CD4-positive, alpha-beta memory T cell (primary cell): Measurements from ENCODE around the gene AP3M1. TPM values are rescaled to one million over a fixed set of nuclear protein-coding genes. Genes with fewer than 3 reads are reported as not detected.

ENCODE experiments used
- CTCF ChIA-PET: fragments of 350-600 bp; sonication (Branson Sonifier 250); formaldehyde crosslinking; loops from one replicate; lab custom pipeline; 2021; ENCODE audit warnings: inconsistent platforms; ENCODE audit not compliant: partially characterized antibody; lab: Charles Lee
- POLR2A ChIA-PET: fragments of 350-600 bp; sonication (Branson Sonifier 250); formaldehyde crosslinking; loops from one replicate; lab custom pipeline; 2021; ENCODE audit not compliant: partially characterized antibody; lab: Charles Lee
- DNase-seq, 5 donors: peaks; one replicate each; pipeline versions ENCODE4 v3.0.0 to v3.0.0-alpha.2; 2020 to 2022; ENCODE audit warnings: mixed read lengths in 1 of 5
- H3K27ac ChIP-seq: one replicate; pipeline ENCODE4 v1.7.0; 2013; ENCODE audit warnings: low read depth, low read length
- H3K27me3 ChIP-seq: 2 replicates; pipeline ENCODE4 v1.7.0; 2013; ENCODE audit warnings: mild to moderate bottlenecking, low read length, moderate library complexity; ENCODE audit not compliant: insufficient read depth
- H3K36me3 ChIP-seq: 2 replicates; pipeline ENCODE4 v1.7.0; 2013; ENCODE audit warnings: mild to moderate bottlenecking, low read length, moderate library complexity; ENCODE audit not compliant: insufficient read depth
- H3K4me1 ChIP-seq: 2 replicates; pipeline ENCODE4 v1.7.0; 2013; ENCODE audit warnings: mild to moderate bottlenecking, low read length, moderate library complexity; ENCODE audit not compliant: insufficient read depth
- H3K4me3 ChIP-seq, 2 donors: one replicate each; pipeline ENCODE4 v1.7.0; 2013; ENCODE audit warnings: low read length in 2 of 2, mild to moderate bottlenecking in 1 of 2
- H3K9me3 ChIP-seq, 2 donors: one replicate each; pipeline ENCODE4 v1.7.0; 2013; ENCODE audit warnings: low read length in 2 of 2, control low read depth in 1 of 2; ENCODE audit not compliant: control insufficient read depth in 1 of 2
- H3K27ac Mint-ChIP-seq, 7 donors: one replicate each; pipeline ENCODE4 v1.8.0; 2020 to 2021; ENCODE audit warnings: mixed read lengths in 7 of 7, mild to moderate bottlenecking in 6 of 7, inconsistent platforms in 3 of 7, moderate library complexity in 3 of 7
- H3K27me3 Mint-ChIP-seq, 2 donors: one replicate each; pipeline ENCODE4 v1.8.0; 2020 to 2021; ENCODE audit warnings: mixed read lengths in 2 of 2
- H3K36me3 Mint-ChIP-seq, 2 donors: one replicate each; pipeline ENCODE4 v1.8.0; 2020 to 2021; ENCODE audit warnings: mixed read lengths in 2 of 2, inconsistent platforms in 1 of 2, mild to moderate bottlenecking in 1 of 2
- H3K4me1 Mint-ChIP-seq, 4 donors: one replicate each; pipeline ENCODE4 v1.8.0; 2020 to 2021; ENCODE audit warnings: mixed read lengths in 4 of 4, mild to moderate bottlenecking in 1 of 4
- H3K4me3 Mint-ChIP-seq, 8 donors: one replicate each; pipeline ENCODE4 v1.8.0; 2020 to 2021; ENCODE audit warnings: mixed read lengths in 8 of 8, mild to moderate bottlenecking in 7 of 8, moderate library complexity in 6 of 8, inconsistent platforms in 3 of 8
- H3K9me3 Mint-ChIP-seq, 8 donors: one replicate each; pipeline ENCODE4 v1.8.0; 2020 to 2021; ENCODE audit warnings: mixed read lengths in 8 of 8, mild to moderate bottlenecking in 5 of 8, inconsistent platforms in 3 of 8, moderate library complexity in 1 of 8
- intact Hi-C: fragments of 100-400 bp; cut with micrococcal nuclease; formaldehyde crosslinking; loops from one replicate; pipeline ENCODE4 v1.15.1; 2023
- polyA plus RNA-seq, 2 donors: library from polyadenylated mRNA; unstranded; fragments of 300-500 nt; fragmentation: Illumina TruSeq; gene quantifications; one replicate each; pipeline ENCODE4 v1.2.3, GENCODE V29; 2021
- total RNA-seq, 2 experiments: library from RNA; stranded (reverse); gene quantifications; one replicate each; pipeline ENCODE4 v1.2.3, GENCODE V29; 2021

Gene AP3M1
- total and polyA plus RNA-seq, 4 experiments from 2014 or later = 28.7 to 38.8 (median 38.1) TPM

- CTCF ChIA-PET = interaction anchor here (0.7 to 7.0 kb wide), 22 partner anchors 10 to 202 kb away, joined by 3 to 150 read pairs (median 5); no protein-coding TSS in a partner anchor
- Histone ChIP-seq H3K4me1 (peaks cover 17% of the 10 kb centered on the region), H3K9me3 (no peaks in the 10 kb centered on the region), H3K4me3 (no peak overlapping the region), H3K27ac (no peak overlapping the region), H3K36me3 (peaks cover 17% of the 10 kb centered on the region), H3K27me3 (no peaks in the 10 kb centered on the region)
- POLR2A ChIA-PET = interaction anchor here (1.9 to 3.6 kb wide), 2 partner anchors 88 to 193 kb away, joined by 6 to 21 read pairs; no protein-coding TSS in a partner anchor
- no peak for DNase-seq
- intact Hi-C loops = no loop called here
- peak overlapping the region in 1 of 8 donors; percentile 49 for H3K4me3 Mint-ChIP-seq
- H3K36me3 Mint-ChIP-seq = peaks cover 31 to 39% of the 10 kb centered on the region in 2 donors
- peaks cover 23 to 54% (median 38%) of the 10 kb centered on the region in 4 donors for H3K4me1 Mint-ChIP-seq
- no peaks in the 10 kb centered on the region for H3K27me3 Mint-ChIP-seq
- H3K27ac Mint-ChIP-seq = peak overlapping the region in 2 of 7 donors; percentile 20 to 32
- H3K9me3 Mint-ChIP-seq = no peaks in the 10 kb centered on the region
Observed at GRCh38 chr10:74079936-74080590, 70.6 kb downstream of the AP3M1 start.

GRCh38 chr10:74079028-74079935, 71.3 kb downstream of the AP3M1 start:
- peak overlapping the region in 1 of 8 donors; percentile 49 for H3K4me3 Mint-ChIP-seq
- H3K36me3 ChIP-seq = peaks cover 22% of the 10 kb centered on the region

GRCh38 chr10:74078037-74078436, 72.6 kb downstream of the AP3M1 start:
- CTCF ChIA-PET = interaction anchor here (1.4 to 7.0 kb wide), 4 partner anchors 42 to 198 kb away, joined by 3 to 150 read pairs (median 40); no protein-coding TSS in a partner anchor
- H3K27me3 Mint-ChIP-seq = no peaks in the 10 kb centered on the region
- POLR2A ChIA-PET = no interaction called here

More at GRCh38 chr10:74079028-74079935, 71.3 kb downstream of the AP3M1 start:
- Mint-ChIP-seq H3K27me3 (no peaks in the 10 kb centered on the region), H3K4me1 (peaks cover 21 to 57% (median 36%) of the 10 kb centered on the region in 4 donors), H3K36me3 (peaks cover 36 to 43% of the 10 kb centered on the region in 2 donors), H3K27ac (peak overlapping the region in 4 of 7 donors; percentile 14 to 80 (median 56)), H3K9me3 (no peaks in the 10 kb centered on the region)
- ChIA-PET CTCF (interaction anchor here (1.6 to 7.0 kb wide), 8 partner anchors 13 to 192 kb away, joined by 4 to 150 read pairs (median 19); no protein-coding TSS in a partner anchor), POLR2A (interaction anchor here (1.9 to 3.6 kb wide), 2 partner anchors 87 to 192 kb away, joined by 6 to 21 read pairs; no protein-coding TSS in a partner anchor)
- Histone ChIP-seq H3K27me3 (no peaks in the 10 kb centered on the region), H3K4me3 (no peak overlapping the region), H3K4me1 (peaks cover 17% of the 10 kb centered on the region), H3K27ac (no peak overlapping the region), H3K9me3 (no peaks in the 10 kb centered on the region)
- no peak for DNase-seq
- intact Hi-C loops = no loop called here

GRCh38 chr10:74077416-74077815, 73.2 kb downstream of the AP3M1 start:
- CTCF ChIA-PET = interaction anchor here (0.6 to 1.8 kb wide), 6 partner anchors 21 to 253 kb away, joined by 3 to 14 read pairs (median 5); no protein-coding TSS in a partner anchor
- DNase-seq = no peak
- Histone ChIP-seq H3K27ac (no peak overlapping the region), H3K9me3 (no peaks in the 10 kb centered on the region), H3K4me1 (peaks cover 17% of the 10 kb centered on the region), H3K4me3 (no peak overlapping the region), H3K27me3 (no peaks in the 10 kb centered on the region), H3K36me3 (peaks cover 24% of the 10 kb centered on the region)
- Mint-ChIP-seq H3K4me3 (no peak overlapping the region), H3K36me3 (peaks cover 43 to 45% of the 10 kb centered on the region in 2 donors), H3K27ac (peak overlapping the region in 3 of 7 donors; percentile 20 to 72 (median 38)), H3K27me3 (no peaks in the 10 kb centered on the region), H3K4me1 (peaks cover 21 to 57% (median 36%) of the 10 kb centered on the region in 4 donors), H3K9me3 (no peaks in the 10 kb centered on the region)
- intact Hi-C loops = no loop called here
- POLR2A ChIA-PET = interaction anchor here (1.1 kb wide), 1 partner anchor 121 kb away, joined by 3 read pairs; no protein-coding TSS in a partner anchor

More at GRCh38 chr10:74078037-74078436, 72.6 kb downstream of the AP3M1 start:
- Histone ChIP-seq H3K9me3 (no peaks in the 10 kb centered on the region), H3K4me1 (peaks cover 17% of the 10 kb centered on the region), H3K27ac (no peak overlapping the region), H3K27me3 (no peaks in the 10 kb centered on the region), H3K4me3 (no peak overlapping the region), H3K36me3 (peaks cover 27% of the 10 kb centered on the region)
- Mint-ChIP-seq H3K27ac (peak overlapping the region in 4 of 7 donors; percentile 31 to 80 (median 36)), H3K4me3 (peak overlapping the region in 1 of 8 donors; percentile 21), H3K4me1 (peaks cover 21 to 57% (median 36%) of the 10 kb centered on the region in 4 donors), H3K36me3 (peaks cover 42 to 44% of the 10 kb centered on the region in 2 donors), H3K9me3 (no peaks in the 10 kb centered on the region)
- intact Hi-C loops = no loop called here
- peak in 2 of 5 donors; percentile 3 to 51 for DNase-seq

DNA sequence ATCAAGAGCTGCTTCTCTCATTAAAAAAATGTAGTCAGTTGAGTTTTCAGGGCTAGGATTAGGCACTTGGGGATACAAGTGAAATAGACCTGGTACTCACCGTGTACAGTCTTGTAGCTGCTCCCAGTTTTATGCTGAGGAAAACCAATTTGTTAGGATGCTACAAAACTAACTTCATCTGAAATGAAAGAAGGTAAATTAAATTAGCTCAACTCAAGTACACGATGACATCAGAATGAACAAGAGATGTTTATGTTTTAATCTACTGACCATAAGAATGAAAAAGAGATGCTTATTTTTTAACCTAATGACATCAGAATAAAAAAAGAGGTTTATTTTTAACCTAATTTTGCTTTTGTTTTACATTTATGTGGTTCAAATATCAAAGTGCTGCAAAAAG, 73.7 kb downstream of the AP3M1 start:
- ChIA-PET CTCF (interaction anchor here (0.6 to 1.9 kb wide), 10 partner anchors 21 to 254 kb away, joined by 3 to 14 read pairs (median 4); no protein-coding TSS in a partner anchor), POLR2A (interaction anchor here (1.1 kb wide), 1 partner anchor 120 kb away, joined by 3 read pairs; no protein-coding TSS in a partner anchor)
- H3K27me3 Mint-ChIP-seq = no peaks in the 10 kb centered on the region
- no peaks in the 10 kb centered on the region for H3K9me3 ChIP-seq
- H3K27me3 ChIP-seq = no peaks in the 10 kb centered on the region
- peaks cover 21 to 57% (median 36%) of the 10 kb centered on the region in 4 donors for H3K4me1 Mint-ChIP-seq
- DNase-seq = no peak
- peaks cover 20% of the 10 kb centered on the region for H3K36me3 ChIP-seq
- no peak overlapping the region for H3K27ac ChIP-seq
- no peak overlapping the region for H3K4me3 ChIP-seq
- H3K9me3 Mint-ChIP-seq = no peaks in the 10 kb centered on the region
- intact Hi-C loops = no loop called here
- peaks cover 42% of the 10 kb centered on the region in 2 donors for H3K36me3 Mint-ChIP-seq
- peak overlapping the region in 1 of 7 donors; percentile 72 for H3K27ac Mint-ChIP-seq
- peaks cover 17% of the 10 kb centered on the region for H3K4me1 ChIP-seq
- no peak overlapping the region for H3K4me3 Mint-ChIP-seq

DNA sequence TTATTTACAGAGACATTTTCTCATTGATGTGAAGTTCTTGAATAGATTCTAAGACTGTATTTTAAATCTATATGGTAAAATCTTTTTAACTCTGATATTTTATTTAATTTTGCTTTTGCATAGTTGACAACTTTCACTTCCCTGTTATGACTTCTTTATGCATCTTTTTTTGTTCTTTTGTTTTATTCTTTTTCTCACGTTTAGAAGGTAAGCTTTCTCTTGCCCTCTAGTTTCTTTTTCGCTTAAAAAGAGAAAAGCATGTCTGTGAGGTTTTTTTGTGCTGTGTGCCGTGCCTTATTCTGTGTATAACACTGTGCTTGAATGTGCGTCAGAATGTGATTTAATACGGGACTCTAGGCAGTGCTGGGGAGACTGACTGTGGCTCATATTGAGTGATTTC, 74.7 kb downstream of the AP3M1 start:
- no peaks in the 10 kb centered on the region for H3K9me3 Mint-ChIP-seq
- peaks cover 17% of the 10 kb centered on the region for H3K4me1 ChIP-seq
- no peaks in the 10 kb centered on the region for H3K27me3 ChIP-seq
- peaks cover 26% of the 10 kb centered on the region for H3K36me3 ChIP-seq
- no peak overlapping the region for H3K27ac Mint-ChIP-seq
- DNase-seq = no peak
- CTCF ChIA-PET = interaction anchor here (0.8 to 1.9 kb wide), 9 partner anchors 44 to 196 kb away, joined by 3 to 14 read pairs (median 5); no protein-coding TSS in a partner anchor
- no peaks in the 10 kb centered on the region for H3K27me3 Mint-ChIP-seq
- H3K27ac ChIP-seq = no peak overlapping the region
- no peak overlapping the region for H3K4me3 ChIP-seq
- H3K9me3 ChIP-seq = no peaks in the 10 kb centered on the region
- H3K4me1 Mint-ChIP-seq = peaks cover 16 to 50% (median 31%) of the 10 kb centered on the region in 4 donors
- no peak overlapping the region for H3K4me3 Mint-ChIP-seq
- peaks cover 46 to 47% of the 10 kb centered on the region in 2 donors for H3K36me3 Mint-ChIP-seq
- intact Hi-C loops = no loop called here
- POLR2A ChIA-PET = no interaction called here
